Measurements from ENCODE around the gene FMO1. TPM values are rescaled to one million over a fixed set of nuclear protein-coding genes. Genes with fewer than 3 reads are reported as not detected.
"Not testable (repeated sequence)": the region's sequence is repeated elsewhere in the genome, so short reads cannot be mapped to it uniquely, and the experiment has no call there.

Gene FMO1, protein sequence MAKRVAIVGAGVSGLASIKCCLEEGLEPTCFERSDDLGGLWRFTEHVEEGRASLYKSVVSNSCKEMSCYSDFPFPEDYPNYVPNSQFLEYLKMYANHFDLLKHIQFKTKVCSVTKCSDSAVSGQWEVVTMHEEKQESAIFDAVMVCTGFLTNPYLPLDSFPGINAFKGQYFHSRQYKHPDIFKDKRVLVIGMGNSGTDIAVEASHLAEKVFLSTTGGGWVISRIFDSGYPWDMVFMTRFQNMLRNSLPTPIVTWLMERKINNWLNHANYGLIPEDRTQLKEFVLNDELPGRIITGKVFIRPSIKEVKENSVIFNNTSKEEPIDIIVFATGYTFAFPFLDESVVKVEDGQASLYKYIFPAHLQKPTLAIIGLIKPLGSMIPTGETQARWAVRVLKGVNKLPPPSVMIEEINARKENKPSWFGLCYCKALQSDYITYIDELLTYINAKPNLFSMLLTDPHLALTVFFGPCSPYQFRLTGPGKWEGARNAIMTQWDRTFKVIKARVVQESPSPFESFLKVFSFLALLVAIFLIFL
- not detected in 2 replicates for total RNA-seq (2014; rRNA removed; shearing (Covaris generic))
- not detected in 2 replicates for polyA plus RNA-seq (2015; cell fraction: cytosol; rRNA removed)
- 0.38 TPM in 1 of 2 replicates, not detected in the other for polyA plus RNA-seq (2015; cell fraction: nucleus; rRNA removed)

DNA sequence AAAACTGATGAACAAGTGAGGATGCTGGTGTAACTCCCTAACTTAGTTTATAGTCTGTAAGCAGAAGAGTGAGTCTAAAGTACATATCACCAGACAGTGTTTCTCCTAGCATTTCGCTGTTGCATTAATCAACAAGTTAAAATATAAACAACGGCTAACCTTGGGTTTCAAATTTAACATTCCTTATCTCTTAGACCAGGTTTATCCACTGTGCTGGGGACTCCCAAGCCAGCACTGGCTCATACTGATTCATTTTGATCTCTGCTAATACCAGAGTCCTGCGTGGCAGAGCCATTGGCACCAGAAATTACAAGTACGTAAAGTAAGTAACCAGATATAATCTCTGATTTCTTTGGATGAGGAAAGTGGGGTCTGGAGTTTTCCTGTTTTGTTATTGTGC lies at the start of gene FMO1:
Gene FMO1, plus strand, starts transcription at position 193 of the 400 bp plus-strand sequence. CDS start 9,594 bp downstream, outside the sequence.
- no peak for DNase-seq (ENCODE audit: low read depth)

- no peak for DNase-seq (ENCODE audit: low read depth)
Measured at GRCh38 chr1:171204296-171204695, 44.0 kb upstream of the FMO1 start.

- no peak for DNase-seq (ENCODE audit: low read depth)
Measured at GRCh38 chr1:171206204-171206977, 41.9 kb upstream of the FMO1 start.

- no peak for DNase-seq (ENCODE audit: low read depth)
Measured at GRCh38 chr1:171206978-171207355, 41.3 kb upstream of the FMO1 start.

DNA sequence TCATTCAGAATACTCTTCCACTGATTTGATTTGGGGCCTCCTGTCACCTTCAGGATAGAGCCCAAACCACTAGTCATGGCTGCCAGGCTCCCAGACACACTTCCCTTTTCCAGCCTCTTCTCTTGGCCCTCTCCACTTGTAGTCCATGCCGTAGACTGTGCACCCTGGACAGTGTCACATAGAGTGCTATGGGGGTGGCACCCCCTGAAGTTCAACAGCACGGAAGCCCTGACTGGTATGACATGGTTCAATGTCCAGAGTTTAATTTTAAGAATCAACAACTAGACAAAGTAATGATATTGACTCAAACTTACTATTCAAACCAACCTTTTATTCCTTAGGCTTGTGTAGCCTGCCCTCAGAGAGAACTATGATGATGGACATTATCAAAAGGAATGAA lies 40.9 kb upstream of the FMO1 start:
- no peak for DNase-seq (ENCODE audit: low read depth)

GRCh38 chr1:171210355-171210754 lies 37.9 kb upstream of the FMO1 start:
- no peak for DNase-seq (ENCODE audit: low read depth)

- no peak for DNase-seq (ENCODE audit: low read depth)
Measured at GRCh38 chr1:171212607-171213351, 35.5 kb upstream of the FMO1 start.

DNA sequence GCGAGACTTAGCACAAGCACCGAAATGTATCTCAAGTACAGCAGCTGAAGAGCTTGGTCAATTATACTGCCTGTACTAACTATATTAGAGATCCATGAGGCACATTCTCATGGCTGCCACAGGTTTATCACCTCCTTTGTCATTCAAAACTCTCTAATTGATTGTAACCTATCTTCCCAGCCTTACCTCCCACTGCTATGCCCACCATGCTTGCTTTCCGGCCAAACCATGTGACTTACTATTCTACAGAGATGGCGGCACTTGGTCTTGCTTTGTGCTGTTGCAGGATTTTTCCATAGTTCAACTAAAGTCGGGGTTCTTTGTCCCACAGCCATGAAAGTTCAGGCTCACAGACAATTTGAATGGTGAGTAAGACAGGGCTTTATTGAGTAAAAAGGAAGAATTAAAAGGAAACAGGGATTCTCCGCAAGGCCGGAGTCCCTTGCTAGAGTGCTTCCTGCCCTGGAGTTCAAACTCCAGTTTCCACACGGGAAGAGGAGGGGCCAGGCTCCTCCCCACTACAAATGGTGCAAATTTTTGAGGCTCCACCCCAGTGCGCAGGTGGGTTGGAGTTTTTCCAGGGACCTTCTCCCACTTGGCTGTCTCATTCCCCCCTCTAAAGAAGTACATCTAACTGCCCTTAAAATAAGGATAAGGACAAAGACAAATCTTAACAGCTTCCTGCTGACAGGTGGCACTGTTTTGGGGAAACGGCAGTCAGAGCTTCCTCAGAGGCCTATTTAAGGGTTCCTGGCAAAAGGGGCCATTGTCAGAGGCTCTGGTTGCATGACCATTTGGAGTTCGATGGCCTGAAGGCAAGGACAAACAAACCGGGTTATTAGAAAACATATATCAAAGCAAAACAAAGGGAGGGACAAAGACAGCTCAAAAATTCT lies 34.5 kb upstream of the FMO1 start:
- DNase-seq (ENCODE audit: low read depth), result no peak

DNA sequence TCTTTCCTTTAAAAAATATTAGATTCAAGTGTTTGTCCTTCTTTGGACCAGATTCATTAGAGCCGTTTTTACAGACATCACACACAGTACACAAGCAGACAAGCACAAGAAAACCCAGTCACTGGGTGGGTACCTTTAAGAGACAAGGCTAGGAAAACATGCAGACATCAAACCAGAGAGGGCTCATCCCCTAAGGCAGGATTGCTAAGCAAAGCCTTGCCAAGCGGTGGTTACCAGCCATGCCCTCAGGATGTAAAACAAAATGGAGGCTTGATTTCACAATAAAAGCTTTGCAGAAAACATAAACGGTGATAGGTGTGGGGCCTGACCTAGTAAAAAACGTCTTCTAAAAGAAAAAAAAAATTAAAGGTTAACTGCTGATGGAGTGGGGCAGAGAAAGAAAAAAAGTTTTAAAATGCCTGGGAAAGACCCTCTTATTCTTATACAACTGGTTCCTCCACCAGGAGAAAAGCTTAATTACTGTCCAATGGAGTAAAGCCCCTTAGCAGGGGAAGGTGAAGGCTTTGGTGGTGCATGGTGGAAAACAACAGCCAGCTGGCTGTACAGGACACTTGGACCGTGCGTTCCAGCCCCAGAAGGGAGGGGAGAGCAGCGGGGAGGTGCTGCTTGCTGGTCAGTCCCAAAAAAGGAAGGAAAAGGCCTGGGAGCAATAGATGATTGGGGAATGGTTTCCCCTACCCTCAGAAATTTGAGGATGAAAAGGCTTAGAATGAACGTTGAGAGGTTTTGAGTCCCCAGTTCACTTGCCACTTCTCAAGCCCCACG lies 30.4 kb upstream of the FMO1 start:
- no peak for DNase-seq (ENCODE audit: low read depth)

DNA sequence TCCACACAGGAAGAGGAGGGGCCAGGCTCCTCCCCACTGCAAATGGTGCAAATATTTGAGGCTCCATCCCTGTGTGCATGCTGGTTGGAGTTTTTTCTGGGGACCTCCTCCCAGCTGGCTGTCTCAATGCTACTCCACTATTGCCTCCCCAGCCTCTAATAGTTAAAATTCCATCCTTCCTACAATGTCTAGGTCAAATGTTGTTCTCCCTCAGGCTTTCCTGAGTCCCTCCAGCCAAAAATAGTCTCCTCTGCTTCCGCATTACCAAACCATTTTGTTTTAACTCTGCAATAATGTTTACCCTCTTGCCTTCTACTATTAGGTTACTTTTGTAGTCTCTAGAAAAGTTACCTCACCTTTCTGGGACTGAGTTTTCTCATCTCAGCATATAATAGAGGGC lies 29.6 kb upstream of the FMO1 start:
- DNase-seq (ENCODE audit: low read depth), result no peak

- no peak for DNase-seq (ENCODE audit: low read depth)
Measured at GRCh38 chr1:171219346-171220080, 28.8 kb upstream of the FMO1 start.

DNA sequence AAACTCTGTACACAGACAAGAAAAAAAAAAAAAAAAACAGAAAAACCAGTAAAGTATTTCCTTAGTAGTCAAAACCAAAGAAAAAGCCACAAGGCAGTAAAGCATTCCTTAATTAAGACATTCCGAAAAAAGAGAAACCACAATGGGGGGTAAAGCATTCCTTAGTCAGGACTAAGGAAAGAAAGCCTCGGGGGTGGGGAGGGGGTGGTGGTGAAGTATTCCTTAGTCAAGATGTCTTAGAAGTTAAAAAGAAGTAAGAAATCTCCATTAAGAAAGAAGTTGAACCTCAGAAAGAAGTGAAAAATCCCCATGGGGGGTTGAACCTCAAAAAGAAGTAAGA lies 28.2 kb upstream of the FMO1 start:
- DNase-seq (ENCODE audit: low read depth), result peak; percentile 63

DNA sequence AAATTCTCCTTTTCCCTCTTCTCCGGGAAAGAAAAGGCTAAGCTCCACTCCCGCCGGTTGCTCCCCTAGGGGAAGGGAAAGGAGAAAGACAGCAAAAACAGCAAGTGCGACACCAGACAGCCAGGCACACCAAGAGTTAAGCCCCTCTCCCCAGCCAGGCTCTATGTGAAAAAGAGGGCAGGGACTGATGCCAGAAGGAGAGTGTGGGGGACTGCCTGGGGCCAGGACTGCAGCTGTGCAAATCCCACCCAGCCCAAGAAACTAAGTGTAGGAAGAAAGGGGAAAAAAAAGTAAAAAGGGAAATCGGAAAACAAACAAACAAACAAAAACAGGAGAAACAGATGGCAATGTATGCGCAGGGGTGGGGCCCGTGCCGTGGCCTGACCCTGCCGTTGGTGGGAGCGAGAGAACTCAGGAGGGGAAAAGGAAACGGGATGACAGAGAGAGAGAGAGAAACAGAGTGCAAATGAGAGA lies 27.7 kb upstream of the FMO1 start:
- DNase-seq (ENCODE audit: low read depth), result no peak

DNA sequence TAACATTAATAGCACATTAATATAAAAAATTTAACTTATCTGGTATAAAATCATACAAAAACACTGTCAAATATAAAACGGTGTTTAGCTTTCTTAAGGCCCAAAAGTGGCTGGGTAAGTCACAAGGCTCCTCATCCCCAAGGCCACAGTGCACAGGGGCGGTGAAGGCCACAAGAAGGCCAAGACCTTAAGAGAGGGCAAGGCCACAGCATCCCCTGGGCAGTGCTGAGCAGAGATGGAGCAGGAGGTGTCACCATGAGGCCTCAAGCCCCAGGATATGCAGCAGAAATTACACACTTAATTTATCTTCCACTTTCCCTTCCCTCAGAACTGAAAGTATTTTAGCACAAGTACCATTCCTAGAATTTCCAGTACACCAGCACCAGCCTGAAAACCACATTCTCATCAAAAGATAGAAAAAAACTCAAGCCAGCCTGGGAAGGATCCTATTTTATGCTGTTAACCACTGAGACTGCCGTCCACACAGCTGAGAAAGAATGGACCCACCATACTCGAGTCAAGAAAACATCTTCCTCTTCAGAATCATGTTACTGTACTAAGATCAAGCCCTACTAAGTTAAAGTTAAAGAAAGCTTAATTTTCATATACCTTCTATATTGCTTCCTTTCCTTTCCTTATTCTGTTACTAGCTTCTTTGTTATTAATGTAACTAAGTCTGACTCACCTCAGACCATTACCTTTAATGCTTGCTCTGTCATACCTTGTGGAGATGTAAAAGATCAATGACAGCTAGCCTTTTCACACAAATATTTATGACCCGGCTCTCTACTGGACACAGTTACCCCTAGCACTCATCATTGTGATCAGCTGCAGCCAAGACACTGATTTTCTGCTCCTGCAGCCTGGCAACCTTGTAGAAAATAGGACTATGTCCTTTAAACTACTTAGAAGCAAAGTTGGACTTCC lies 26.4 kb upstream of the FMO1 start:
- DNase-seq (ENCODE audit: low read depth), result no peak

DNA sequence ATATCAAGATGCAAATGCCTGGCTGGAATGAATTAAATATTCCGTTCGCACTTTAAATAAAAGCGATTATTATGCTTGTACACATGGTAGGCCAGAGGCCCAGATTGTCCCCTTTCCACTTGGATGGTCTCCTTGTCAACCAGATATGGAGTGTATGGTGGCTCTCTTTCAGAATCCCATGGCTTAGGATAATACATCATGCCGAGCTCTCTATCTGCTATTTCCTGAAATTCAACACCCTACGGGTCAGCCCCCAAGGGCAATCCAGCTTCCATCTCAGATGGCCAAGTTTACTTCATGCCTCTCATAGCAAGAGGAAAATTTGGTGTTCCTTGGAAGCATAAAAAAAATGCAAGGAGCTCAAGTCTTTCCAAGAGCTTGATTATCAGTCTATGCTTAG lies 25.4 kb upstream of the FMO1 start:
- no peak for DNase-seq (ENCODE audit: low read depth)

DNA sequence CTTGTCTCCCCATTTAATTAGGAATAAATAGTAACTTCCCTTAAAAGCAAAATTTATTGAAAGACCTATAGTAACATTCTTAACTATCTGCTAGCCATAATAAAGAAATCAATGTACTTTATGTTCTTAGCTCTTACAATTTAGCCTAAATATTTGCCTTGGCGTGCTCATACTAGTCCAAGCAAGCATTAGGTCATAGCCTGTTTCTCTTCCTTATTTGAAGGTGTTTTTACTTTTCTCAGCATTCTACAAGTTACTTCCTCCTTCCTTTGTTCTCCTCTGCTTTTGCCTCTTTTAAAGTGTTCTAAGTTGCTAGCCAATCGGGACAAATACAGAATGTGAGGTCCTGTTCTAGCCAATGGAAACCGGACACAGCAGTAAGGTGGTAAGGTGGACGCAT lies 24.0 kb upstream of the FMO1 start:
- DNase-seq (ENCODE audit: low read depth), result not testable (repeated sequence)

- DNase-seq (ENCODE audit: low read depth), result peak; percentile 32
Measured at GRCh38 chr1:171226747-171227370, 21.4 kb upstream of the FMO1 start.

Data from HT1080 (cell line).